Spinal cord (tissue), 10 donors: Measurements from ENCODE around the gene JADE2. TPM values are rescaled to one million over a fixed set of nuclear protein-coding genes. Genes with fewer than 3 reads are reported as not detected.

ENCODE experiments used
- DNase-seq, 6 donors: peaks; one replicate each; pipeline versions ENCODE4 v3.0.0 to v3.0.0-alpha.2; 2013 to 2015; ENCODE audit warnings: low spot score in 6 of 6, low read depth in 4 of 6
- H3K27ac ChIP-seq: one replicate; pipeline ENCODE4 v1.5.1; 2013; ENCODE audit warnings: low read depth, low read length, control low read depth
- H3K27me3 ChIP-seq: one replicate; pipeline ENCODE4 v1.6.1; 2013; ENCODE audit warnings: low read length; ENCODE audit not compliant: control insufficient read depth, insufficient read depth
- H3K36me3 ChIP-seq: one replicate; pipeline ENCODE4 v1.6.1; 2013; ENCODE audit warnings: low read length; ENCODE audit not compliant: control insufficient read depth, insufficient read depth
- H3K4me1 ChIP-seq: one replicate; pipeline ENCODE4 v1.6.1; 2013; ENCODE audit warnings: low read length; ENCODE audit not compliant: control insufficient read depth, insufficient read depth
- H3K4me3 ChIP-seq: one replicate; pipeline ENCODE4 v1.5.1; 2013; ENCODE audit warnings: low read depth, low read length, control low read depth
- H3K9me3 ChIP-seq: one replicate; pipeline ENCODE4 v1.6.1; 2013; ENCODE audit warnings: low read length; ENCODE audit not compliant: control insufficient read depth, insufficient read depth
- WGBS: methylation state at CpG from one replicate; pipeline ENCODE4 v1.1.5; 2013; ENCODE audit warnings: missing lambda C conversion rate; ENCODE audit not compliant: insufficient coverage; 5-methylcytosine and 5-hydroxymethylcytosine counted together
- polyA plus RNA-seq, 2 donors: library from polyadenylated mRNA; unstranded; fragments of 120-200 nt; gene quantifications; one replicate each; pipeline ENCODE4 v1.2.1, GENCODE V29; 2013; ENCODE audit not compliant: insufficient read length in 2 of 2
- total RNA-seq, 2 donors: library from RNA; depleted of rRNA in 1 of 2; stranded (reverse); fragments of 120-200 nt in 1 of 2; fragments of >200 nt in 1 of 2; gene quantifications; one replicate each; pipeline versions ENCODE4 v1.2.3 to v1.2.4, GENCODE V29; 2013 to 2014
- donor health status: healthy.

Gene JADE2
- total and polyA plus RNA-seq, 4 donors, result 6.0 to 12.1 (median 8.9) TPM

DNA sequence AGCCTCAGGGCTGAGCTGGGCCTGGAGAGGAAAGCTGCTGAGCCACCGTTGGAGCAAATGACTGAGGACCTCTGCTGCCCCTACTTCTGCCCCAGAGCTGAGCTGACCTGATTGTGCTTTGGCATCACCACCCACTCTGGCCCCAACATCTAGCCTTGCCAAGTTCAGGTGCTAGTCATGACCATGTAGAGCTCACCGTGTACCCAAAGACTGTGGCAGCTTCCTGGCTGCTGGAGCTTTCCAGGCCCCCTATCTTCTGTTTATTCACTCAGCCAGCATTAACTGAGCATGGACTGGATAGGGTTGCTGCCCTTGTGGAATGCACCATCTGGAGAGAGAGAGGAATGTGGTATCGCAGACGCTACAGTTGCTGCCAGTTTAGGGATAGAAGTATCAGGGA lies 49.1 kb downstream of the JADE2 start:
- no peak overlapping the region for H3K27ac ChIP-seq
- H3K4me3 ChIP-seq, result no peak overlapping the region
- peaks cover 22% of the 10 kb centered on the region for H3K4me1 ChIP-seq
- H3K9me3 ChIP-seq, result no peaks in the 10 kb centered on the region
- DNase-seq, result no peak
- H3K36me3 ChIP-seq, result peaks cover 70% of the 10 kb centered on the region
- H3K27me3 ChIP-seq, result no peaks in the 10 kb centered on the region
- 69% methylated on average over 4 of the region's 4 CpGs for WGBS

DNA sequence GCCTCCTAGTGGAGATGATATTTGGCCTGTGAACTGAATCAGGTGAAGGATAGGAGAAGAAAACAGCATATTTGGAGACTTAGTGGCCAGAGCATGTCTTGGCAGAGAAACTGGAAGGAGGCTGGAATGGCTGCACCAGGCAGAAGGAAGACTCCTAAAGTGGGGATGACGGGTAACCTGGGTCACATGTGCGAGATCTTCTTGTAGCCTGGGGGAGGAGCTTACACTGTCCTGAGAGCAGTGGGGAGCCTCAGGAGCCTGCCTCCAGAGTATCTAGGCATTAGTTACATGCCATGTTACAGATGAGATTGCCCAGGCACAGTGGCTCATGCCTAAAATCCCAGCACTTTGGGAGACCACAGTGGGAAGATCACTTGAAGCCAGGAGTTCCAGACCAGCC lies 49.8 kb downstream of the JADE2 start:
- DNase-seq, result no peak
- peaks cover 14% of the 10 kb centered on the region for H3K4me1 ChIP-seq
- H3K27me3 ChIP-seq, result no peaks in the 10 kb centered on the region
- peaks cover 71% of the 10 kb centered on the region for H3K36me3 ChIP-seq
- H3K9me3 ChIP-seq, result no peaks in the 10 kb centered on the region
- no peak overlapping the region for H3K4me3 ChIP-seq
- WGBS, result 71% methylated on average over 2 of the region's 2 CpGs
- no peak overlapping the region for H3K27ac ChIP-seq

DNA sequence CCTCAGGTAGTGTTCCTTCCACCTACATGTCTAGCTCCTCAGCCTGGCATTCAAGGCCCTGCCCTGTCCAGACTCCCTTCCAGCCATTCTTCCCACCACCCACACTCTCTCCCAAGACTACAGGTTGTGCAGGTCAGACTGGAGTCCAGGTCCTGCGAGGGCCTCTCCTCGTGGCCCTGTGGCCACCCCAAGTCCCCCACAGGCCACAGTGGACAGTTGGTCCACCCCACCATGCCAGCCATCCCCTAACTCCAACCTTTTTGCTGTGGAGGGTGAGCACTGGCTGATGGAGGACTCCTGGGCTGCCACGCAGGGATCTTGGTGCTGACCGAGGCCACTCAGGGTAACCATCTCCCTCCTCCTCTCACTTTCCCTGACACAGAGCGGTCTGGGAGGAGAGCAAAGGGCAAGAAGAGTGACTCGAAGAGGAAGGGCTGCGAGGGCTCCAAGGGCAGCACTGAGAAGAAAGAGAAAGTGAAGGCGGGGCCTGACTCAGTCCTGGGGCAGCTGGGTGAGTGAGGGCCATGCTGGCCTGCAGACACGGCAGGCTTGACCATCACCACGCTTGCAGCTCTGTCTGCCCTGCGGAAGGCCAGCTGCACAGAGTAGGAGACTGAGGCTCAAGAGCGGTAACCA lies 51.0 kb downstream of the JADE2 start:
- Histone ChIP-seq H3K27me3 (no peaks in the 10 kb centered on the region), H3K27ac (no peak overlapping the region), H3K9me3 (no peaks in the 10 kb centered on the region), H3K4me1 (peaks cover 12% of the 10 kb centered on the region), H3K36me3 (peaks cover 63% of the 10 kb centered on the region), H3K4me3 (no peak overlapping the region)
- DNase-seq, result no peak
- WGBS, result 82% methylated on average over 8 of the region's 12 CpGs

DNA sequence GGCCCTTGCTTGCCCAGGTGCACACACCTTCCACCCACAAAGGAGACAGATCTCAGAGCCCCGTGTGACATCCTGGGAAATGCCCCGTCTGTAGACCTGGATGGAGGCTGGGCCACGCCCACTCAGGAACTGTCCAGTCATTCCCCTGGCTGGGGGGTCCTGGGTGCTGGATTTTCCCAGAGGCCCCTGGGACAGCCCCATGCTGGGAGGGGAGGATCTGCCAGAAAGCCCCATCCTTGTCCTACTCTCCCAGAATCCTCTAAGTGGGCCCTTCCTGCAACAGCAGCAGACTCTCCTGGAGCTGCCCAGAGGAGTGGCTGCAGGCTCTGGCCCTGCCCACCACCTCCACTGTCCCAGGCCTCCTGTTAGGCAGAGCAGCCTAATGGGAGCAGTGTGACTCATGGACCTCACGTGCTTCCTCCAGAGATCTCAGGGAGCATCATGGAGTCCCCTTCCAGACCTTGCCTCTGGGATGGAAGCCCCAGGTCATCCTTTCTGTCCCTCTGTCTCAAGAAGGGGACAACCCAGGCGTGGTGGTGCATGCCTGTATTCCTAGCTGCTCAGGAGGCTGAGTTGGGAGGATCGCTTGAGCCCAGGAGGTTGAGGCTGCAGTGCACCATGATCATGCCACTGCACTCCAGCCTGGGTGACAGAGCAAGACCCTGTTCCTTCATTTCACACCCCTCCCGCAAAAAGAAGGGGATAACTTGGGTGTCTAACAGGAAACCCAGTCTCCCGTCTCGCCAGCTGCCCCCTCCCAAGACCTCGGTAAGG lies 51.7 kb downstream of the JADE2 start:
- H3K36me3 ChIP-seq, result peaks cover 58% of the 10 kb centered on the region
- no peak for DNase-seq
- no peak overlapping the region for H3K27ac ChIP-seq
- H3K27me3 ChIP-seq, result no peaks in the 10 kb centered on the region
- no peaks in the 10 kb centered on the region for H3K9me3 ChIP-seq
- H3K4me3 ChIP-seq, result no peak overlapping the region
- H3K4me1 ChIP-seq, result peaks cover 15% of the 10 kb centered on the region
- 69% methylated on average over 9 of the region's 10 CpGs for WGBS

DNA sequence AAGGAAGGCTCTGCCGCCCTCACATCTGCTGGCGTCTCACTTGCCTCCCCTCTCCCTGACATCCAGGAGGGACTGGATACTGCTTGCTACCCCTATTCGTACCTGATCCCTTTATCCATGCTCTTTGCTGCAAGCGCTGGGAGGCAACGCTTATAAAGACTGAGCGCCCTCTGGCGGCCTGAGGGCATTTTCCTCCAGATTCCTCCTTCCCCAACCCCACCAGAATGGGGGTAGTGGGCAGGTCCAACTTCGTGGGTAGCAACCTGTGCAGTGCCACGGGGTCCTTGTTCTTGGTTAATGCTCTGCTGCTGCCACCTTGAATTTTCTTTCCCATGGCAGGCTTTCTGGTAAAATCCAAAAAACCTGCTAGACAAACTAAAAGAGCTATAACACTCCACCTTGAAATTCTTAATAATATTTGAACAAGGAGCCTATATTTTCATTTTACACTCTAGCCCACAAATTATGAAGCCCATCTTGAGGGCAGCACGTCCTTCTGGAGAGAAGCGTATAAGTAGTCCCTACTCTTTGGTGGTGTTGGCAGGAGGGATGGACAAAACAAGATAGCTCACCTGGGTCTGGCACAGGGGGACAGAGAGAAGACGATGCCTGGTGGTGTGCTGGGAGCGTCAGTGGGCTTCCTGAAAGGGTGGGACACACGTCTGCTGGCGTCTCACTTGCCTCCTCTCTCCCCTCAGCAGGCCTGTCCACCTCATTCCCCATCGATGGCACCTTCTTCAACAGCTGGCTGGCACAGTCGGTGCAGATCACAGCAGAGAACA lies 52.5 kb downstream of the JADE2 start:
- H3K27me3 ChIP-seq, result no peaks in the 10 kb centered on the region
- no peak overlapping the region for H3K27ac ChIP-seq
- H3K9me3 ChIP-seq, result no peaks in the 10 kb centered on the region
- peak in 4 of 6 donors; percentile 54 to 90 (median 76) for DNase-seq
- peaks cover 15% of the 10 kb centered on the region for H3K4me1 ChIP-seq
- WGBS, result 41% methylated on average over 13 of the region's 17 CpGs
- H3K36me3 ChIP-seq, result peaks cover 52% of the 10 kb centered on the region
- H3K4me3 ChIP-seq, result no peak overlapping the region

DNA sequence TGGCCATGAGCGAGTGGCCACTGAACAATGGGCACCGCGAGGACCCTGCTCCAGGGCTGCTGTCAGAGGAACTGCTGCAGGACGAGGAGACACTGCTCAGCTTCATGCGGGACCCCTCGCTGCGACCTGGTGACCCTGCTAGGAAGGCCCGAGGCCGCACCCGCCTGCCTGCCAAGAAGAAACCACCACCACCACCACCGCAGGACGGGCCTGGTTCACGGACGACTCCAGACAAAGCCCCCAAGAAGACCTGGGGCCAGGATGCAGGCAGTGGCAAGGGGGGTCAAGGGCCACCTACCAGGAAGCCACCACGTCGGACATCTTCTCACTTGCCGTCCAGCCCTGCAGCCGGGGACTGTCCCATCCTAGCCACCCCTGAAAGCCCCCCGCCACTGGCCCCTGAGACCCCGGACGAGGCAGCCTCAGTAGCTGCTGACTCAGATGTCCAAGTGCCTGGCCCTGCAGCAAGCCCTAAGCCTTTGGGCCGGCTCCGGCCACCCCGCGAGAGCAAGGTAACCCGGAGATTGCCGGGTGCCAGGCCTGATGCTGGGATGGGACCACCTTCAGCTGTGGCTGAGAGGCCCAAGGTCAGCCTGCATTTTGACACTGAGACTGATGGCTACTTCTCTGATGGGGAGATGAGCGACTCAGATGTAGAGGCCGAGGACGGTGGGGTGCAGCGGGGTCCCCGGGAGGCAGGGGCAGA lies 53.3 kb downstream of the JADE2 start:
- H3K27me3 ChIP-seq, result no peaks in the 10 kb centered on the region
- WGBS, result 90% methylated on average over 29 of the region's 32 CpGs
- H3K9me3 ChIP-seq, result no peaks in the 10 kb centered on the region
- no peak overlapping the region for H3K27ac ChIP-seq
- H3K4me1 ChIP-seq, result peaks cover 15% of the 10 kb centered on the region
- H3K4me3 ChIP-seq, result no peak overlapping the region
- no peak for DNase-seq
- peaks cover 46% of the 10 kb centered on the region for H3K36me3 ChIP-seq

DNA sequence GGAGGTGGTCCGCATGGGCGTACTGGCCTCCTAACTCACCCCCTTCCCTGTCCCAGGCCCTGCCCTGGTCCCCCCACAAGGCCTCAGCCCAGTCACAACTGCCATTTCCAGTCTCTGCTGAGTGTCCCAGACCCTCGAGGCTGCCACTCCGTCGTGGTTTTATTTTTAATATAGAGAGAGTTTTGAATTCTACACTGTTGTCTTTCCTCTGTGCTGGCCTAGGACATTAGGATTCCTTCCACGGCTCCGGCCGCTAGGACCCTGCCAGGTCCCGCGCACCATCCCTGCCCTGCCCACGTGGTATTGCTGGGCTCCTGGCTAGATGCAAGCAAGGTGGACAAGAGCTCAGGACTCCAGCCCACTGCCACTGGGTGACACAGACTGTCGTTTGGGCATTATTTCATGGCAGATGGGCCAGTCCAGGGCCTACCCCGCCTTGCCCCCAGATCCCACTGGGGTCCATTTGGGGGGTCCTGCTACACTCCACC lies 53.9 kb downstream of the JADE2 start:
- H3K27ac ChIP-seq, result no peak overlapping the region
- H3K4me1 ChIP-seq, result peaks cover 15% of the 10 kb centered on the region
- H3K9me3 ChIP-seq, result no peaks in the 10 kb centered on the region
- peaks cover 41% of the 10 kb centered on the region for H3K36me3 ChIP-seq
- WGBS, result 95% methylated on average over 10 of the region's 13 CpGs
- no peak overlapping the region for H3K4me3 ChIP-seq
- no peaks in the 10 kb centered on the region for H3K27me3 ChIP-seq
- DNase-seq, result no peak

DNA sequence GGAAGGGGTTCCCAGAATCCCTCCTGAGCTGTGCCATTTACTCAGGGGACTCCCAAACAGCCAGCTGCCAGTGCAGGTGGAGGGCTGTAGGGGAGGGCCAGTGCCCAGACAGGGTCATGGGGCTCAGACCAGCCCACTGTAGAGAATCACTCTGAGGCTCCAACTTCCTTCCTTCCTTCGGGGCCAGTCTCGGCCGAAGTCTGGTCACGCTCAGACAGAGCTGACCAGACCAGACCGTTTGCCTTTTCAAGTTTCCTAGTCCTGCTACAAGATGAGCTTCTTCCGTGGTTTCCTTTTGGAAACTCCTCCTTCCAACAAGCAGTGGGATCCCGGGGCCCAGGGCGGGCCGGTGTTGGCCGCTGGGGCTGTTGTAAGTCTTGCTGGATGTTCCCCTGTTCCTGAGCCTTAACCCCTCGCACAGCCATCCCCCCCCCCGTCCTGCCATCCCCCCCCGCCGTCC lies 54.6 kb downstream of the JADE2 start:
- DNase-seq, result no peak
- H3K4me3 ChIP-seq, result no peak overlapping the region
- 70% methylated on average over 4 of the region's 14 CpGs for WGBS
- H3K27ac ChIP-seq, result no peak overlapping the region
- H3K27me3 ChIP-seq, result no peaks in the 10 kb centered on the region
- peaks cover 15% of the 10 kb centered on the region for H3K4me1 ChIP-seq
- peaks cover 38% of the 10 kb centered on the region for H3K36me3 ChIP-seq
- H3K9me3 ChIP-seq, result no peaks in the 10 kb centered on the region
